Parietal lobe (tissue), 2 donors: ENCODE measurements around the gene FBXO36. TPM values are rescaled to one million over a fixed set of nuclear protein-coding genes. Genes with fewer than 3 reads are reported as not detected.

Experiments
- small RNA-seq: library from RNA; depleted of rRNA; stranded (forward); fragments of <200 nt; gene quantifications from one replicate; pipeline ENCODE3, GENCODE V24; 2014; ENCODE audit warnings: low replicate concordance
- total RNA-seq: library from RNA; depleted of rRNA; stranded (reverse); fragments of >200 nt; gene quantifications from one replicate; pipeline ENCODE4 v1.2.3, GENCODE V29; 2014

The FBXO36 gene, protein sequence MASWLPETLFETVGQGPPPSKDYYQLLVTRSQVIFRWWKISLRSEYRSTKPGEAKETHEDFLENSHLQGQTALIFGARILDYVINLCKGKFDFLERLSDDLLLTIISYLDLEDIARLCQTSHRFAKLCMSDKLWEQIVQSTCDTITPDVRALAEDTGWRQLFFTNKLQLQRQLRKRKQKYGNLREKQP
- total RNA-seq: 8.1 TPM

DNA sequence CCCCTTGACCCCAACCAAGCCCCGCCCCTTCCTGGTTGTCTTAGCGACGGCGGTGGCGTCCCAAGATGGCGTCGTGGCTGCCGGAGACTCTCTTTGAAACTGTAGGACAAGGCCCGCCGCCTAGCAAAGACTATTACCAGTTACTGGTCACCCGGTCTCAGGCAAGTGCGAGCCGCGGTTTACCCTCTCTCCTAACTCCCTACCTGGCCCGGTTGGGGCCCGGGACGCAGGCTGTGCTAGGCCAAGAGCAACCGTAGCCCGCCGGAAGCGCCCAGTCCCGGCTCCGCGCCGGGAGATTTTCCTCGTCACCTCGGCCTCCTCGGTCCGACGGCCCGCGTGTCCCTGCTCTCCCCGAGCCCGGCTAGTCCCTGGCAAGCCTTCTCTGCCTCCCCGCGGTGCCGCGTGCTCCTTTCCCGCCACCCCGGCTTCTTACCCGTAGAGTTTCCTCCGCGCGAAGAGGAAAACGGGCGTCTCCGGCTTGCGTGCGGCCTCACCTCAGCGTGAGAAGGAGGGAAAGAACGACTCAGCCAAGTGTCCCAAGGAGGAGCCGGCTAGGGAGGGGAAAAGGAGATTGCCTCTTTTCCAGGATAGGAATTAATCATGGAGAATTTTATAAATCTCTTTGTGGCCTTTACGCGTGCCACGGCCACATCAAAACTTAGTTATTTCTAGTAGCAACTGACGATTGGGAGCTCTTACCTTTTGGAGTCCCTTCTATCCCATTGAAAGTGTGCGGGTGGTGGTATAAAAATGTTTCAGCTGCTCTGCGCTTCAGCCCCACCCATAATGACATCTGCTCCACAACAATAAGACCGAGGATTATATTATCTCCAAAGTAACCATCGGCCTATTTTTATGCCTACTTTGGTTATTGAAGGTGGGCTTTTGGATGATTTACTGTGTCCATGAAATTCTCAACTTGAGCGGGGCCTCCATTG is at the start of gene FBXO36:
TSS of gene FBXO36 (plus strand) at position 55 of the 938 bp plus-strand sequence. CDS start at position 66, 11 bp downstream.

DNA sequence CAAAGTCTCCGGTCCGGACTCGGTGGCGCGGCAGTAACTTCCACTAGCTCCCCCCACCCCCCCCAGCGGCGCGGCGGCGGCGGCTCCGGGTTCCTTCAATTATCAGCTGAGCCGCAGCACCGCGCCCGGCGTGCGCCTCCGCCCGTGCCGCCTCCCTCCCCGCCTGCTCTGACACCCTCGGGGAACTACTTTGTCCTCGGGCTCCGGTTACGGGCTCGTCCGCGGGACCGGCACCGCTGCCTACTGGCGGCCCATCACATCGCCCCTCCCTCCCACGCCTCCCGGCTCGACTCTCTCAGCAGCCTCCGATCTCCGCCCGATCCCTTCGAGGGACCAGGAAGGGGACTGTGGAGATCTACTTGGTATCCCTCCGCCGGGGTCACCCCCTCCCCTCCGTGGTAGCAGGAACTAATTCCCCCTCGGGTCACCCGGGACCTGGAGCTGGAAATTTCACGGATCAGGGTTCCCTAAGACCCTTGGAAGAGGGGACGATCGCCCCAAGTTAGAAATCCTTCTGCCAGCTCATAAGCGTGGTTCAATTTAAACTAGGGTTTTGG is 333 bp upstream of the FBXO36 start, which contains the start of gene TRIP12:
TSS of gene TRIP12 (minus strand) at position 118 of the 557 bp plus-strand sequence. CDS start 41,930 bp downstream, outside the sequence.

Small RNA genes lying within 50 kb of the gene (small RNA-seq; reads per million reads assigned to genes)
- gene RNU6-1027P (not detected), gene RNU6-613P (not detected), gene RNU6-964P (not detected), gene RNY4P19 (0.09 reads per million)

Other genes starting within 250 kb of the FBXO36 start
- 93.3 TPM for gene DNER, start 207.9 kb upstream of the FBXO36 start, total RNA-seq
- gene TRIP12, start 494 bp upstream of the FBXO36 start, total RNA-seq: 300 TPM
- gene SLC16A14, start 146.4 kb downstream of the FBXO36 start, total RNA-seq: 49.5 TPM